ENCODE results near the gene BMI1. TPM values are rescaled to one million over a fixed set of nuclear protein-coding genes. Genes with fewer than 3 reads are reported as not detected.

Gene BMI1
- total and polyA plus RNA-seq, 4 donors: 13.2 to 28.7 (median 19.5) TPM

GRCh38 chr10:22333975-22334282 lies 13.0 kb downstream of the BMI1 start:
- 52% methylated on average over 16 of the region's 16 CpGs for WGBS
- Histone ChIP-seq H3K36me3 (ENCODE audit: control insufficient read depth in 4 of 4, insufficient read depth in 3 of 4, low read depth in 1 of 4, low read length in 3 of 4) (peaks cover 3 to 13% (median 12%) of the 10 kb centered on the region in 4 donors), H3K9ac (ENCODE audit: low read depth in 1 of 2, low read length in 2 of 2) (no peak overlapping the region), H3K27me3 (ENCODE audit: control insufficient read depth in 4 of 4, insufficient read depth in 4 of 4, low read length in 3 of 4) (peaks cover 0 to 31% (median 12%) of the 10 kb centered on the region in 4 donors), H3K27ac (ENCODE audit: low read depth in 1 of 2, low read length in 2 of 2) (no peak overlapping the region), H3K4me1 (ENCODE audit: control insufficient read depth in 4 of 4, insufficient read depth in 4 of 4, low read length in 3 of 4) (peaks cover 3 to 29% (median 24%) of the 10 kb centered on the region in 4 donors), H3K9me3 (ENCODE audit: control insufficient read depth in 4 of 4, low read length in 3 of 4) (peaks cover 0 to 7% (median 1%) of the 10 kb centered on the region in 4 donors), H3K4me3 (ENCODE audit: low read depth in 1 of 3, low read length in 3 of 3) (no peak overlapping the region)
- DNase-seq (ENCODE audit: low spot score): no peak
- TF ChIP-seq ATF3 (IDR thresholded peaks at IDR 0.05) (no peak), RAD21 (IDR thresholded peaks at IDR 0.05) (no peak), FOXA2 (IDR thresholded peaks at IDR 0.05) (no peak), ZBTB33 (IDR thresholded peaks at IDR 0.05) (no peak), NR2F2 (IDR thresholded peaks at IDR 0.05) (no peak), RXRA (IDR thresholded peaks at IDR 0.05) (no peak), EGR1 (IDR thresholded peaks at IDR 0.05; ENCODE audit: low read depth in 2 of 2) (no peak), YY1 (IDR thresholded peaks at IDR 0.05) (no peak), REST (IDR thresholded peaks at IDR 0.05) (no peak), HNF4A (conservative IDR thresholded peaks at IDR 0.05) (no peak), TAF1 (conservative IDR thresholded peaks at IDR 0.05) (no peak), CTCF (IDR thresholded peaks at IDR 0.05; ENCODE audit: low read depth, low read length, missing input control) (no peak), MAX (IDR thresholded peaks at IDR 0.05) (no peak), HNF4G (IDR thresholded peaks at IDR 0.05) (no peak), JUND (IDR thresholded peaks at IDR 0.05) (no peak)
